ENCODE results near the gene SPPL2A. TPM values are rescaled to one million over a fixed set of nuclear protein-coding genes. Genes with fewer than 3 reads are reported as not detected.

SPPL2A gene
- total and polyA plus RNA-seq, 9 of the 15 experiments (the other 6 are each of a cell fraction or from before 2014, with no cell fraction given): 9.8 to 66.1 (median 38.0) TPM

DNA sequence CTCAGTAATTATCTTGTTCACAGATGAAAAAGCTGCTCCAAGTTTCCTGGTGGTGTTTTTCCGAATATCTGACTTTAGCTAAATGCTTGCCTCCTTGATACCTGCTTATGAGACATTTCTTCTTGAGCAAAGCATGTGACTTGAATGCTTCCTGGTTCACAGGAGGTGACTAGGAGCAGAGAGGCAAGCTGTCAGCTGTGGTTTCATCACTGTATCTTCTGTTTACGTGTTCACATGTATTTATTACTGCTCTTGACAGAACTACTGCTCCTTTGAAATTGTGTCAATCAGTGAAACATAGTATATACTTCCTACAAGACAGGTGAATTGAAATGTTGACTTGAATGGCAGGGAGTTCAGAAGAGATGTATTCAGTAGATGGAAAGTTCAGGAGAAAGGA lies 8.9 kb upstream of the SPPL2A start (continued):
- TF ChIP-seq, protein P1, sequence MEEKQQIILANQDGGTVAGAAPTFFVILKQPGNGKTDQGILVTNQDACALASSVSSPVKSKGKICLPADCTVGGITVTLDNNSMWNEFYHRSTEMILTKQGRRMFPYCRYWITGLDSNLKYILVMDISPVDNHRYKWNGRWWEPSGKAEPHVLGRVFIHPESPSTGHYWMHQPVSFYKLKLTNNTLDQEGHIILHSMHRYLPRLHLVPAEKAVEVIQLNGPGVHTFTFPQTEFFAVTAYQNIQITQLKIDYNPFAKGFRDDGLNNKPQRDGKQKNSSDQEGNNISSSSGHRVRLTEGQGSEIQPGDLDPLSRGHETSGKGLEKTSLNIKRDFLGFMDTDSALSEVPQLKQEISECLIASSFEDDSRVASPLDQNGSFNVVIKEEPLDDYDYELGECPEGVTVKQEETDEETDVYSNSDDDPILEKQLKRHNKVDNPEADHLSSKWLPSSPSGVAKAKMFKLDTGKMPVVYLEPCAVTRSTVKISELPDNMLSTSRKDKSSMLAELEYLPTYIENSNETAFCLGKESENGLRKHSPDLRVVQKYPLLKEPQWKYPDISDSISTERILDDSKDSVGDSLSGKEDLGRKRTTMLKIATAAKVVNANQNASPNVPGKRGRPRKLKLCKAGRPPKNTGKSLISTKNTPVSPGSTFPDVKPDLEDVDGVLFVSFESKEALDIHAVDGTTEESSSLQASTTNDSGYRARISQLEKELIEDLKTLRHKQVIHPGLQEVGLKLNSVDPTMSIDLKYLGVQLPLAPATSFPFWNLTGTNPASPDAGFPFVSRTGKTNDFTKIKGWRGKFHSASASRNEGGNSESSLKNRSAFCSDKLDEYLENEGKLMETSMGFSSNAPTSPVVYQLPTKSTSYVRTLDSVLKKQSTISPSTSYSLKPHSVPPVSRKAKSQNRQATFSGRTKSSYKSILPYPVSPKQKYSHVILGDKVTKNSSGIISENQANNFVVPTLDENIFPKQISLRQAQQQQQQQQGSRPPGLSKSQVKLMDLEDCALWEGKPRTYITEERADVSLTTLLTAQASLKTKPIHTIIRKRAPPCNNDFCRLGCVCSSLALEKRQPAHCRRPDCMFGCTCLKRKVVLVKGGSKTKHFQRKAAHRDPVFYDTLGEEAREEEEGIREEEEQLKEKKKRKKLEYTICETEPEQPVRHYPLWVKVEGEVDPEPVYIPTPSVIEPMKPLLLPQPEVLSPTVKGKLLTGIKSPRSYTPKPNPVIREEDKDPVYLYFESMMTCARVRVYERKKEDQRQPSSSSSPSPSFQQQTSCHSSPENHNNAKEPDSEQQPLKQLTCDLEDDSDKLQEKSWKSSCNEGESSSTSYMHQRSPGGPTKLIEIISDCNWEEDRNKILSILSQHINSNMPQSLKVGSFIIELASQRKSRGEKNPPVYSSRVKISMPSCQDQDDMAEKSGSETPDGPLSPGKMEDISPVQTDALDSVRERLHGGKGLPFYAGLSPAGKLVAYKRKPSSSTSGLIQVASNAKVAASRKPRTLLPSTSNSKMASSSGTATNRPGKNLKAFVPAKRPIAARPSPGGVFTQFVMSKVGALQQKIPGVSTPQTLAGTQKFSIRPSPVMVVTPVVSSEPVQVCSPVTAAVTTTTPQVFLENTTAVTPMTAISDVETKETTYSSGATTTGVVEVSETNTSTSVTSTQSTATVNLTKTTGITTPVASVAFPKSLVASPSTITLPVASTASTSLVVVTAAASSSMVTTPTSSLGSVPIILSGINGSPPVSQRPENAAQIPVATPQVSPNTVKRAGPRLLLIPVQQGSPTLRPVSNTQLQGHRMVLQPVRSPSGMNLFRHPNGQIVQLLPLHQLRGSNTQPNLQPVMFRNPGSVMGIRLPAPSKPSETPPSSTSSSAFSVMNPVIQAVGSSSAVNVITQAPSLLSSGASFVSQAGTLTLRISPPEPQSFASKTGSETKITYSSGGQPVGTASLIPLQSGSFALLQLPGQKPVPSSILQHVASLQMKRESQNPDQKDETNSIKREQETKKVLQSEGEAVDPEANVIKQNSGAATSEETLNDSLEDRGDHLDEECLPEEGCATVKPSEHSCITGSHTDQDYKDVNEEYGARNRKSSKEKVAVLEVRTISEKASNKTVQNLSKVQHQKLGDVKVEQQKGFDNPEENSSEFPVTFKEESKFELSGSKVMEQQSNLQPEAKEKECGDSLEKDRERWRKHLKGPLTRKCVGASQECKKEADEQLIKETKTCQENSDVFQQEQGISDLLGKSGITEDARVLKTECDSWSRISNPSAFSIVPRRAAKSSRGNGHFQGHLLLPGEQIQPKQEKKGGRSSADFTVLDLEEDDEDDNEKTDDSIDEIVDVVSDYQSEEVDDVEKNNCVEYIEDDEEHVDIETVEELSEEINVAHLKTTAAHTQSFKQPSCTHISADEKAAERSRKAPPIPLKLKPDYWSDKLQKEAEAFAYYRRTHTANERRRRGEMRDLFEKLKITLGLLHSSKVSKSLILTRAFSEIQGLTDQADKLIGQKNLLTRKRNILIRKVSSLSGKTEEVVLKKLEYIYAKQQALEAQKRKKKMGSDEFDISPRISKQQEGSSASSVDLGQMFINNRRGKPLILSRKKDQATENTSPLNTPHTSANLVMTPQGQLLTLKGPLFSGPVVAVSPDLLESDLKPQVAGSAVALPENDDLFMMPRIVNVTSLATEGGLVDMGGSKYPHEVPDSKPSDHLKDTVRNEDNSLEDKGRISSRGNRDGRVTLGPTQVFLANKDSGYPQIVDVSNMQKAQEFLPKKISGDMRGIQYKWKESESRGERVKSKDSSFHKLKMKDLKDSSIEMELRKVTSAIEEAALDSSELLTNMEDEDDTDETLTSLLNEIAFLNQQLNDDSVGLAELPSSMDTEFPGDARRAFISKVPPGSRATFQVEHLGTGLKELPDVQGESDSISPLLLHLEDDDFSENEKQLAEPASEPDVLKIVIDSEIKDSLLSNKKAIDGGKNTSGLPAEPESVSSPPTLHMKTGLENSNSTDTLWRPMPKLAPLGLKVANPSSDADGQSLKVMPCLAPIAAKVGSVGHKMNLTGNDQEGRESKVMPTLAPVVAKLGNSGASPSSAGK (IDR thresholded peaks at IDR 0.05): peak; percentile 43
- no peak for TF ChIP-seq GABPA (tag; conservative IDR thresholded peaks at IDR 0.05; ENCODE audit: low read depth)
- TF ChIP-seq FOXK2 (conservative IDR thresholded peaks at IDR 0.05 in 1 of 2, IDR thresholded peaks at IDR 0.05 in 1 of 2; ENCODE audit: low read depth in 2 of 2): no peak; a peak in 1 of 4 replicates
- 0 out of 2 replicates have a peak, but pooled peaks have one; percentile 19 for TF ChIP-seq ATF7 (IDR thresholded peaks at IDR 0.05)
- TF ChIP-seq ZNF764 (CRISPR knock-in tag; IDR thresholded peaks at IDR 0.05; ENCODE audit: low read depth): no peak
- TF ChIP-seq SRSF1 (IDR thresholded peaks at IDR 0.05; ENCODE audit: low read depth, low read length): no peak
- TF ChIP-seq, protein P2, sequence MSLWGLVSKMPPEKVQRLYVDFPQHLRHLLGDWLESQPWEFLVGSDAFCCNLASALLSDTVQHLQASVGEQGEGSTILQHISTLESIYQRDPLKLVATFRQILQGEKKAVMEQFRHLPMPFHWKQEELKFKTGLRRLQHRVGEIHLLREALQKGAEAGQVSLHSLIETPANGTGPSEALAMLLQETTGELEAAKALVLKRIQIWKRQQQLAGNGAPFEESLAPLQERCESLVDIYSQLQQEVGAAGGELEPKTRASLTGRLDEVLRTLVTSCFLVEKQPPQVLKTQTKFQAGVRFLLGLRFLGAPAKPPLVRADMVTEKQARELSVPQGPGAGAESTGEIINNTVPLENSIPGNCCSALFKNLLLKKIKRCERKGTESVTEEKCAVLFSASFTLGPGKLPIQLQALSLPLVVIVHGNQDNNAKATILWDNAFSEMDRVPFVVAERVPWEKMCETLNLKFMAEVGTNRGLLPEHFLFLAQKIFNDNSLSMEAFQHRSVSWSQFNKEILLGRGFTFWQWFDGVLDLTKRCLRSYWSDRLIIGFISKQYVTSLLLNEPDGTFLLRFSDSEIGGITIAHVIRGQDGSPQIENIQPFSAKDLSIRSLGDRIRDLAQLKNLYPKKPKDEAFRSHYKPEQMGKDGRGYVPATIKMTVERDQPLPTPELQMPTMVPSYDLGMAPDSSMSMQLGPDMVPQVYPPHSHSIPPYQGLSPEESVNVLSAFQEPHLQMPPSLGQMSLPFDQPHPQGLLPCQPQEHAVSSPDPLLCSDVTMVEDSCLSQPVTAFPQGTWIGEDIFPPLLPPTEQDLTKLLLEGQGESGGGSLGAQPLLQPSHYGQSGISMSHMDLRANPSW (CRISPR knock-in tag; IDR thresholded peaks at IDR 0.05): no peak
- no peak for TF ChIP-seq ZKSCAN3 (CRISPR knock-in tag; IDR thresholded peaks at IDR 0.05)
- no peak for TF ChIP-seq ZFP1 (CRISPR knock-in tag; IDR thresholded peaks at IDR 0.05)
- TF ChIP-seq POU5F1 (IDR thresholded peaks at IDR 0.05; ENCODE audit: borderline replicate concordance, low read depth, low read length, partially characterized antibody): no peak
- peak; percentile 38; the same call in 1 of the 2 replicates for TF ChIP-seq NR2C1 (IDR thresholded peaks at IDR 0.05)
- 0 out of 2 replicates have a peak, but pooled peaks have one; percentile 44 for TF ChIP-seq NR2C1 (tag; IDR thresholded peaks at IDR 0.05)
- no peak for TF ChIP-seq HSF4 (CRISPR knock-in tag; IDR thresholded peaks at IDR 0.05; ENCODE audit: borderline replicate concordance)
- TF ChIP-seq ADNP (tag; IDR thresholded peaks at IDR 0.05): no peak
- TF ChIP-seq ZBTB17 (CRISPR knock-in tag; IDR thresholded peaks at IDR 0.05): no peak
- no peak for TF ChIP-seq KLF10 (CRISPR knock-in tag; IDR thresholded peaks at IDR 0.05)
- no peak for TF ChIP-seq ZNF224 (CRISPR knock-in tag; IDR thresholded peaks at IDR 0.05)
